HPDE6-E6E7 (cell line): ENCODE data around the gene FMN1.

Experiments
- DNase-seq: peaks from one replicate; pipeline ENCODE4 v3.0.0; 2011; ENCODE audit warnings: missing footprints; ENCODE audit errors: extremely low spot score

The FMN1 gene

GRCh38 chr15:32774022-32774421 is 420.5 kb downstream of the FMN1 start:
- DNase-seq: peak; percentile 4

DNA sequence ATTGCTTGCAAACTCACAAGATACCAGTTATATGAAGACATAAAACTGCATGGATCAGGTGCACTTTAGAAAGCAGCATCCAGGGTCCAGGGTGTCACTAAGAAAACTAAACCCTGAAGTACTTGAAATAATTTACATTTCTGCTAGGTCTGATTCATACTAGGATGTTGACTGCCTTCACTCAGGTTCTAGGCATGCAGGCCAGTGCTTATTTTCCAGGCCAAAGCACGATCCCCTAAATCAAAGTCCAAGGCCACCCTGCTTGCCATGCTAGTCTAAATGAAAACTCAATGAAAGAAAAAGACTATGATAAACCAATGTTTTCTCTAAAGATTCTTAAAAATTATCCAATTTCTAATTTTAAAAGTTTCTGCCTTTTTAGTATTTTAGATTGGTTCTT is 427.3 kb downstream of the FMN1 start:
- no peak for DNase-seq

DNA sequence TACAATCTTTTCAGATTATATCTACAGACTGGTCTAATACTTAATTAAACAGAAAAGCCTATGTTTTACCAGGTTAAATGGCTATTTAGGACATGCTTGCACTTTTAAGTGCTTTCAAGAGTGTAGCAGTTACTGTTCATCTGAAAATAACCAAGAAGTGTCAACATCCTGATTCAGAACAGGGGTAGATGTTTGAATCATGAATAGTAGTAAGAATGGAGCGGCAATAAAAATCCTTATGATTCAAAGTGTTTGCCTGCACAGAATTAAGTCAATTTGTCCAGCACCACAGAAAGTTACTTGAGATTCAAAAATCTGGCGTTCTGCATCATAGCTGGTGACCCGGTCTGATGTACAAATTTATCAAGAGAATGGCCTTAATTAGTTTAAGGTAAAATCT is 428.4 kb downstream of the FMN1 start:
- no peak for DNase-seq

DNA sequence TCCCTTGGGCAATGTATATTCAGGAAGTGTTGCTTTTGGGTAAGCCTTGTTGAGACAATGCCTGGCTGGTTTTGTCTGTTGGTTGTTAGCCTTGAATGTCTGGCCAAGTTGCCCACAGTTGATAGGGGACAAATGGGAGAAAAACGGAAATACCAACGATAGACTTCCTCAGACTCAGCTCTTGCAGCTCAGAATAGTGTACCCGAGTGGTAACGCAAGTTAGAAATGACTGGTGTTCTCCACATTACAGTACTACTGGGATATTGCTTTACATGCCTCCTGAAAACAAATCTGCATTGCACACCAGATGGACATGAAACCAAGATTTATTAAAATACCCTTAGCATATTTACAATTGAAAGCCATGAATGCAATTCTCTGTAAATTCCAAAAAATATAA is 429.3 kb downstream of the FMN1 start:
- DNase-seq: no peak

DNA sequence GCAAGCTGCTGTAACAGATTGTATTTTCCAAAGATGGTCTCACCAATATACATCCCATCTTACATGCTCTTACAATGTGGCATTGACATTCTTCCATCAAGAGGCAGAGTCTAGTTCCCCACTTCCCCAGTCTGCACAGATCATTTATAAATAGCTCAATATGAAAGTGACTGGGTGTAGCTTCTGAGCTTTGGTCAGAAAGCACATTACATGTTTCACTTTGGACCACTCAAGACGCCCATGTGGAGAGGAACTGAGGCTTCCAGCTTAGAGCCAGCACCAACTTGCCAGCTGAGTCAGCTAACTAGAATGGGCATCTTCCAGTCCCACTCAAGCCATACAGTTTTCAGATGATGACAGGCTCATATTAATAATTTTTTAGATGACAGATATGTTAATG is 431.2 kb downstream of the FMN1 start:
- DNase-seq: no peak

DNA sequence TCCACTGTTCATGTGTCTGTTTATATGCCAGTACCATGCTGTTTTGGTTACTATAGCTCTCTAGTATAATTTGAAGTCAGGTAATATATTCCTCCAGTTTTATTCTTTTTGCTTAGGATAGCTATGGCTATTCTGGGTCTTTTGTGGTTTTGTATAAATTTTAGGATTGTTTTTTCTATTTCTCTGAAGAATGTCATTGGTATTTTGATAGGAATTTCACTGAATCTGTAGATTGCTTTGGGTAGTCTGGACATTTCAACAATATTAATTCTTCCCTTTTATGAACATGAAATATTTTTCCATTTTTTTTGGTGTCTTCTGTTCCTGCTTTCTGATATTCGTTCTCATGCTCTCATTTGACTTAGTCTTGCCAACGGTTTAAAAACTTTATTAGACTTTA is 437.1 kb downstream of the FMN1 start:
- no peak for DNase-seq

- no peak for DNase-seq
Measured at GRCh38 chr15:32750979-32751378, 443.5 kb downstream of the FMN1 start.

DNA sequence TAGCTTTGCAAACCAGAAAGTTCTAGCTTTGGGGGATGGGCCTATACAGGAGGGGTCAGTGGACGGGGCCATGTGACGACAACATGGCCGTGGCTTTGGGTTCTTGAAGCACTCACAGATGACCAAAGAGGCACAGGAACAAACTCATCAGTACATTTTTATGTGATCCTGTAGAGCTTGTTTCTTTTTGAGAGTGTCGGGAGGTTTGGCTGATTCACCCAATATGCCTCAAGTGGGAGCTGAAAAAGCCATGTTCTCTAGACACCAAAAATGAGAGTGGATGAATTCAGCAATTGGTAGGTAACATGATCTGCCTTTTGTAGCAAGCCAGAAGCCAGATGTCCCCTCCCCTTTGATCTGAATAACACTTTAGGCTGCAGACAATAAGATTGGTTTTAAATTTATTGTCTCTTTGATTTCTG is 446.6 kb downstream of the FMN1 start:
- DNase-seq: no peak

- DNase-seq: no peak
Measured at GRCh38 chr15:32746116-32746857, 448.2 kb downstream of the FMN1 start.

GRCh38 chr15:32743411-32744140 is 450.9 kb downstream of the FMN1 start:
- no peak for DNase-seq

DNA sequence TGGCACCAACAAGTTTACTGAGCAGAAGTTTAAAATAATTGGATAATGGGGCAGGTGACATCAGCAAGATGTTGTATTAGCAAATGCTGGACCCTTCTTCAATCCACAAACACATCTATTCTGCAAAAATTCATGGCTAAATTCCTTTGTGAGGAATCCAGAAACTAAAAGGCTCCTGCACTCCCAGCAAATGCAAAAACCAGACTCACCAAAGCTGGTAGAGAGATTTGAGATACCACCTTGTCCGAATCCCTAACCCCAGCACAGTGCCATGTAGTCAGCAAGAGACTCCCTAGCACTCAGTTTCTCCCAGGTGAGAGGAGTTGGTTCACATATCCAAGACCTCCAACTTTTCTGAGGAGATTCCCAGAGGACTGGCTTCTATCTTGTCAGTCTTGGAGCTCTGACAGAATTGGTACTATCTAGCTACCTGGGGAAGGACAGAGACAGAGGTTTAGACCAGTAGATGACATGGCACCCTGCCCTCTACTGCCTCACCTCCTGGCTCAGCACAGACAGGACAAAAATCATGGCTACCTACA is 454.9 kb downstream of the FMN1 start:
- DNase-seq: no peak

- DNase-seq: no peak
Measured at GRCh38 chr15:32738666-32739065, 455.8 kb downstream of the FMN1 start.

- no peak for DNase-seq
Measured at GRCh38 chr15:32737304-32737703, 457.2 kb downstream of the FMN1 start.

- DNase-seq: no peak
Measured at GRCh38 chr15:32736701-32737061, 457.8 kb downstream of the FMN1 start.

DNA sequence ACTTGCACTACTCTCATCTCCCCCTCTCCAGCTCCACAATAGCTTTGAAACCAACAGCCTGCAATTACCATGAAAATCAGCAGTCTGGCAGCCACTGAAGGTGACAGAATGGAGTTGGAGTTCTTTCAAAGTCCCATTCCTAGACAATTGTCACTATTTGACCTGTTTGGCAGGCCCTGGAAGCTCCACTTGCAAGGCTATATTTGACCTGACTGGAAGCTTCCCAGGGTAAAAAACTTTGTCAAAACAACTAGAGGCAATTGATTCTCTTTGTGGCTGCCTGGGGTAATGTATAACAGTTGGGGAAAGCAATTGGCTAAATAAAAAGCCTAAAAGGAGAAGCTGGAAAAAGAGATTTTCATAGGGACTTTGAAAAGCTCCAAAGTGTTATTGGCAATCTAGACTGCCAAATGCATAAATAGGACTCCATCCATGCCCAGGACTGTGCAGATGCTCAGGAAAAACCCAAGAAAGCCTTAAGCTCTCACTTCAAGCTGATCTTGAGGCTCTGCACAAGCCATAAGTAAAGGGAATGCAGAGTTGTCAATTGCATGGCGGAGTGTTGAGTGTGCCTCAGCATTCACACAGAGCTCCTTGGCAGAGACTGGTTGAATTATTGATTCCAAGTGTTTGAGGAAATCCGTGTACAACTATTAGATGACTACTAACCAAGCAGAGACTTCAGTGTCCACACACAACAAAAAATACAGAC is 458.4 kb downstream of the FMN1 start:
- DNase-seq: no peak

- DNase-seq: no peak
Measured at GRCh38 chr15:32733281-32733680, 461.2 kb downstream of the FMN1 start.

- DNase-seq: no peak
Measured at GRCh38 chr15:32732574-32733157, 461.8 kb downstream of the FMN1 start.

DNA sequence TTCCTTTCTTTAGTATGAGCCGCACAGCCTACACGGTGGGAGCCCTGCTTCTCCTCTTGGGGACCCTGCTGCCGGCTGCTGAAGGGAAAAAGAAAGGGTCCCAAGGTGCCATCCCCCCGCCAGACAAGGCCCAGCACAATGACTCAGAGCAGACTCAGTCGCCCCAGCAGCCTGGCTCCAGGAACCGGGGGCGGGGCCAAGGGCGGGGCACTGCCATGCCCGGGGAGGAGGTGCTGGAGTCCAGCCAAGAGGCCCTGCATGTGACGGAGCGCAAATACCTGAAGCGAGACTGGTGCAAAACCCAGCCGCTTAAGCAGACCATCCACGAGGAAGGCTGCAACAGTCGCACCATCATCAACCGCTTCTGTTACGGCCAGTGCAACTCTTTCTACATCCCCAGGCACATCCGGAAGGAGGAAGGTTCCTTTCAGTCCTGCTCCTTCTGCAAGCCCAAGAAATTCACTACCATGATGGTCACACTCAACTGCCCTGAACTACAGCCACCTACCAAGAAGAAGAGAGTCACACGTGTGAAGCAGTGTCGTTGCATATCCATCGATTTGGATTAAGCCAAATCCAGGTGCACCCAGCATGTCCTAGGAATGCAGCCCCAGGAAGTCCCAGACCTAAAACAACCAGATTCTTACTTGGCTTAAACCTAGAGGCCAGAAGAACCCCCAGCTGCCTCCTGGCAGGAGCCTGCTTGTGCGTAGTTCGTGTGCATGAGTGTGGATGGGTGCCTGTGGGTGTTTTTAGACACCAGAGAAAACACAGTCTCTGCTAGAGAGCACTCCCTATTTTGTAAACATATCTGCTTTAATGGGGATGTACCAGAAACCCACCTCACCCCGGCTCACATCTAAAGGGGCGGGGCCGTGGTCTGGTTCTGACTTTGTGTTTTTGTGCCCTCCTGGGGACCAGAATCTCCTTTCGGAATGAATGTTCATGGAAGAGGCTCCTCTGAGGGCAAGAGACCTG is 463.5 kb downstream of the FMN1 start:
- DNase-seq: peak; percentile 70

DNA sequence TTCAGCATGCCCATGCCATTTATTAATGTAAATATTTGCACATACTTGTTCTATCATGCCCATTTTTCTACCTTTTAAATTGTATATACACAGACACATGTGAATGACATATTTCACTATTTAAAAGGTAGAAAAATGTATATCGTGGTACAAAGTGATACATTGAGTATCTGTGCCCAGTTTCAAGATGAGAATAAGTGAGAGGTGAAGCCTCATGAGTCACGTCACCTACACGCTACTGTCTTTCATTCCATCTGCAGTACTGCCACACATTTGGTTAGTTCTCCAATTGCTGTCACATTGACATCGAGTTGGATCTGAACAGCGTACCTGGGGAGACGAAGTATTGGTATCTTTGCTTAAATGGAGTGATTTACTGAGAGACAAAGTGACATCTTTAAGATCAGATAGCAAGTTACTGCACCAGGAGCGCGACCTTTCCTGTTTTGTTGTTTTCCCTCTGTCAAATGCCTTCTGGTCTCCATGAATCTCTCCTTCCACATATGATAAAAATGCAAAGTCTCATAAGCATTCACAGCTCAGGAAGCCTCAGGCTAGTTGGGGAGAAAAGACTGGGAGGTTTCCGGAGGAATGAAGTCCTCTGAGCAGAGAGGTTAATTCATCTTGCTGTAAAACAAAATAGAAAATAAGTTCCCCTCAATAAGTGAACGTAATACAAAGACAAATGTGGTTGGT is 464.7 kb downstream of the FMN1 start:
- no peak for DNase-seq

DNA sequence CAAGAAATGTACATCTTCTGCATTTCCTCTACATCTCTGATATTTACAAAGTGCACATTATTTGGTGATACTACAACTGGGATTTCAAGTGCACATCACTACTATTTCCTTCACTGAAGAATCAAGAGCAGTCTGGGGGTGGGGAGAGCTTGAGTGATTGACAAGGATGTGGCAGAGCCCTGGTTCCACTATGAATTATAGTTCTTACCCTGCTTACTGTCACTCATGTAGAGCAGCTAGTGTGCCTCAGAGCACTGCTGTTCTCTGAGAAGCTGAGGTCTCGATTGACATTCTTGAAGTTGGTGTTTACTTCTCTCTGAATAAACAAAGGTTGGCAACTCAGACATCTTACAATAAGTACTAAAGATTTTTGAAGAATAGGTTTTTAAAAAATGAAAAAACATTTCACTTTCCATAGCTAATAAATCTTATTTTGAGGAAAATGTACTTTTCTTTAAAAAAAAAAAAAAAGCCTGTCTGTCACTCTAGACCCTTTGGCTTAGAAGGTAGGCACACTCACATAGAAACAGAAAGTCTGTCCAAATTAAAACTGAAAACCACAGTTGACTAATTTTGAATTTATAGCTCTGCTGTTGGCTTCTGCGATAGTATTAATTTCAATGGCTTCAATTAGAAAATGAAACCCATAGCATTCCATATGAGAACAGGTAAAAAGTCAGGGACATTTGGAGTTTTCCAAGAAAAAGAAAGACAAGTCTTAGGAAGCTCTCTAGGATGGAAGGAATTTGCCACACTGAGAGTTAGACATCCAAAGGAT is 471.2 kb downstream of the FMN1 start:
- no peak for DNase-seq
